PFSK-1 (cell line): Measurements from ENCODE around the gene ZNF362.

ENCODE experiments used
- FOXP2 ChIP-seq: optimal IDR thresholded peaks from 2 replicates; pipeline ENCODE3; 2011; ENCODE audit warnings: borderline replicate concordance, control low read depth, inconsistent platforms; ENCODE audit not compliant: insufficient read depth; ENCODE audit errors: extremely low read length, extremely low read depth
- POLR2AphosphoS5 ChIP-seq: IDR thresholded peaks from 2 replicates; pipeline ENCODE4 v1.6.1; 2012; ENCODE audit warnings: low read depth, mild to moderate bottlenecking, control low read depth, low read length, moderate library complexity
- SIN3A ChIP-seq: IDR thresholded peaks from 2 replicates; pipeline ENCODE4 v1.6.1; 2012; ENCODE audit warnings: mild to moderate bottlenecking, low read length, moderate library complexity, borderline replicate concordance; ENCODE audit not compliant: insufficient read depth
- TAF1 ChIP-seq: IDR thresholded peaks from 2 replicates; pipeline ENCODE4 v1.6.1; 2012; ENCODE audit warnings: low read length, control low read depth, borderline replicate concordance; ENCODE audit not compliant: insufficient read depth

DNA sequence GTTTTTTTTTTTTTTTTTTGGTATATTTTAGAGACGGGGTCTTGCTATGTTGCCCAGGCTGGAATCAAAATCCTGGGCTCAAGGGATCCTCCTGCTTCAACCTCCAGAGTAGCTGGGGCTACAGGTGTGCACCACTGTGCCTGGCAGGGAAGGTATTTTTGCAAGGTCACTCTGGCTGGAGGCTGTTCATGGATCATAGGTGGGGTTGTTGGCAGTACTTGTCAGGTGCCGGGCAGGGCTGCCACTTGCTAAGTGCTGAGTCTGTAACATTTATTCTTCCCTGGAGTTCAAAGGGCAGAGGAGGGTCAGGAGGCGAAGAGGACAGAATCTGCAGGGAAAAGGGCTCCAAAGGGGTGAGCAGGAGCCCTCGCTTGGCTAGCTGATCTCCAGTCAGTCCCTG, 40.5 kb downstream of the ZNF362 start:
- TF ChIP-seq TAF1 (no peak), SIN3A (no peak), POLR2AphosphoS5 (no peak), FOXP2 (no peak)
